C4-2B (cell line): ENCODE measurements around the gene TNS1.

Source experiments
- CTCF ChIP-seq: fragments of 450-650 bp; conservative IDR thresholded peaks from 2 replicates; pipeline ENCODE4 v1.5.1; 2017; ENCODE audit warnings: mild to moderate bottlenecking
- ZFX ChIP-seq: fragments of 450-650 bp; IDR thresholded peaks from 2 replicates; pipeline ENCODE4 v1.6.1; 2017

GRCh38 chr2:217838409-217838831 is 164.4 kb downstream of the TNS1 start:
- TF ChIP-seq CTCF (no peak), ZFX (no peak)
